Panc1 (cell line): ENCODE results near the gene DNAAF6.

Source experiments
- POLR2AphosphoS5 ChIP-seq: IDR thresholded peaks from 2 replicates; pipeline ENCODE4 v1.6.1; 2012; ENCODE audit warnings: mild to moderate bottlenecking, low read depth, low read length, moderate library complexity
- SIN3A ChIP-seq: IDR thresholded peaks from 2 replicates; pipeline ENCODE4 v1.6.1; 2012; ENCODE audit warnings: low read depth, mild to moderate bottlenecking, low read length, moderate library complexity, borderline replicate concordance; ENCODE audit not compliant: insufficient read depth
- TCF7L2 ChIP-seq: IDR thresholded peaks from 2 replicates; pipeline ENCODE4 v1.6.1; 2011; ENCODE audit warnings: mild to moderate bottlenecking, low read depth, low read length, inconsistent platforms
- TF ChIP-seq, protein P1 (sequence below): fragments of 450-650 bp; IDR thresholded peaks from 2 replicates; pipeline ENCODE4 v1.5.1; 2017; ENCODE audit warnings: mild to moderate bottlenecking
- TF ChIP-seq, protein P2 (sequence below), 2 experiments: IDR thresholded peaks; 2 replicates each; pipeline ENCODE4 v1.6.1; 2011 to 2012; ENCODE audit warnings: low read depth in 2 of 2, control low read depth in 1 of 2, low read length in 1 of 2, mild to moderate bottlenecking in 1 of 2, moderate library complexity in 1 of 2; ENCODE audit not compliant: insufficient read depth in 1 of 2

DNA sequence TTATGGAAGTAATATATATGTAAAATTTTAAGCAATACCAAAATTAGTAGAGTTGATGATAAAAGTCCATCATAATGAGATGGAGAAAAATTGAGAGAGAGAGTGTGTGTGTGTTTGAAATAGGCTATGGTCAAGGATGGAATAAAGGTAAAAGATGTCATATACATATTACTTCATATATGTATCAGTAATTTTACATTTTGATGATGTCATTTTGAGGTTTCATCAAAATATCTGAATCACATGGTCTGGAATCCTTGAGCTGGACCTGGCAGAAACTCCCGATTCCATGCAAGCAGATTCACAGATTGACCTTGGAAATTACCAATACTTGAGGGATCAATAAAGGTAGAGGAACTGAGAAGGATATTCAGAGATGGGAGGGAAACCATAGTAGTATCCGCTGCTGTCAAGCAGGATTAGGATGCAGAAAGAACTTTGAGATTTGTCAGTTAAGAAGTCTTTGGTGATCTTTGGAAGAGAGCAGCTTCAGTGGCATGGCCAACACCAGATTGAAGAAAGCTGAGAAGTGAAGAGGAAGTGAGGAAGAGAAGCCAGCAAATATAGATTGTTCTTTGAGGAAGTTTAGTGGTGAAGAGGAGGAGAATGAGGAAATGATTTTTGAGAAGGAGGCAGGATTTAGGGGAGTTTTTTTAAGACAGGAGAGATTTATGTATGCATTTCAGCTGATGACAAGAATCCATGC, 21.5 kb downstream of the DNAAF6 start:
- no peak for TF ChIP-seq POLR2AphosphoS5
- TF ChIP-seq, protein P1, sequence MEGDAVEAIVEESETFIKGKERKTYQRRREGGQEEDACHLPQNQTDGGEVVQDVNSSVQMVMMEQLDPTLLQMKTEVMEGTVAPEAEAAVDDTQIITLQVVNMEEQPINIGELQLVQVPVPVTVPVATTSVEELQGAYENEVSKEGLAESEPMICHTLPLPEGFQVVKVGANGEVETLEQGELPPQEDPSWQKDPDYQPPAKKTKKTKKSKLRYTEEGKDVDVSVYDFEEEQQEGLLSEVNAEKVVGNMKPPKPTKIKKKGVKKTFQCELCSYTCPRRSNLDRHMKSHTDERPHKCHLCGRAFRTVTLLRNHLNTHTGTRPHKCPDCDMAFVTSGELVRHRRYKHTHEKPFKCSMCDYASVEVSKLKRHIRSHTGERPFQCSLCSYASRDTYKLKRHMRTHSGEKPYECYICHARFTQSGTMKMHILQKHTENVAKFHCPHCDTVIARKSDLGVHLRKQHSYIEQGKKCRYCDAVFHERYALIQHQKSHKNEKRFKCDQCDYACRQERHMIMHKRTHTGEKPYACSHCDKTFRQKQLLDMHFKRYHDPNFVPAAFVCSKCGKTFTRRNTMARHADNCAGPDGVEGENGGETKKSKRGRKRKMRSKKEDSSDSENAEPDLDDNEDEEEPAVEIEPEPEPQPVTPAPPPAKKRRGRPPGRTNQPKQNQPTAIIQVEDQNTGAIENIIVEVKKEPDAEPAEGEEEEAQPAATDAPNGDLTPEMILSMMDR: no peak
- TF ChIP-seq, protein P2, sequence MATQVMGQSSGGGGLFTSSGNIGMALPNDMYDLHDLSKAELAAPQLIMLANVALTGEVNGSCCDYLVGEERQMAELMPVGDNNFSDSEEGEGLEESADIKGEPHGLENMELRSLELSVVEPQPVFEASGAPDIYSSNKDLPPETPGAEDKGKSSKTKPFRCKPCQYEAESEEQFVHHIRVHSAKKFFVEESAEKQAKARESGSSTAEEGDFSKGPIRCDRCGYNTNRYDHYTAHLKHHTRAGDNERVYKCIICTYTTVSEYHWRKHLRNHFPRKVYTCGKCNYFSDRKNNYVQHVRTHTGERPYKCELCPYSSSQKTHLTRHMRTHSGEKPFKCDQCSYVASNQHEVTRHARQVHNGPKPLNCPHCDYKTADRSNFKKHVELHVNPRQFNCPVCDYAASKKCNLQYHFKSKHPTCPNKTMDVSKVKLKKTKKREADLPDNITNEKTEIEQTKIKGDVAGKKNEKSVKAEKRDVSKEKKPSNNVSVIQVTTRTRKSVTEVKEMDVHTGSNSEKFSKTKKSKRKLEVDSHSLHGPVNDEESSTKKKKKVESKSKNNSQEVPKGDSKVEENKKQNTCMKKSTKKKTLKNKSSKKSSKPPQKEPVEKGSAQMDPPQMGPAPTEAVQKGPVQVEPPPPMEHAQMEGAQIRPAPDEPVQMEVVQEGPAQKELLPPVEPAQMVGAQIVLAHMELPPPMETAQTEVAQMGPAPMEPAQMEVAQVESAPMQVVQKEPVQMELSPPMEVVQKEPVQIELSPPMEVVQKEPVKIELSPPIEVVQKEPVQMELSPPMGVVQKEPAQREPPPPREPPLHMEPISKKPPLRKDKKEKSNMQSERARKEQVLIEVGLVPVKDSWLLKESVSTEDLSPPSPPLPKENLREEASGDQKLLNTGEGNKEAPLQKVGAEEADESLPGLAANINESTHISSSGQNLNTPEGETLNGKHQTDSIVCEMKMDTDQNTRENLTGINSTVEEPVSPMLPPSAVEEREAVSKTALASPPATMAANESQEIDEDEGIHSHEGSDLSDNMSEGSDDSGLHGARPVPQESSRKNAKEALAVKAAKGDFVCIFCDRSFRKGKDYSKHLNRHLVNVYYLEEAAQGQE (IDR thresholded peaks at IDR 0.05; ENCODE audit: insufficient read depth in 1 of 2, low read depth in 2 of 2, low read length in 1 of 2): no peak
- no peak for TF ChIP-seq TCF7L2
- TF ChIP-seq SIN3A: no peak
